HG03025 (cell line): Measurements from ENCODE around the gene SEMA5B.

Experiments
- ATAC-seq: cut with Tn5 transposase; IDR thresholded peaks from one replicate; pipeline ENCODE4 v1.9.1; 2021; ENCODE audit warnings: mild to moderate bottlenecking, moderate library complexity; ENCODE audit not compliant: unreplicated experiment, low FRiP score

SEMA5B gene

DNA sequence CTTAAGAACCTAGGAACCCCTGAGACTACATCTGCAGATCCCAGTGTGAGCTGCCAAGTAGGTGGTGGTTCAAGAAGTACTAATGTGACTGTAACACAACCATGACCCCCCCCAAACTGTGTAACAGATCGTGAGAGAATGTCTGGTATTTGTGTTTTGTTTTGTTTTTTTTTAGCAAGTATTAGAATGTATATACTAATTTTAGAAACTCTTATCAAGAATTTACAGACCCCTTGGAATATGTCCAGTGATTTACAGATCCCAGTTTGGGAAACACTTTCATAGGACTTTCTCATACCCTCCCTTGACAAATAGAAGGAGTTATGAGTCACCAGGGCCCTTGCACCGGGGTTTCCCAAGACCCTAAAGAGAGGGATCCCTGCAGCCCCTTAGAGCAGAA is 79.8 kb downstream of the SEMA5B start:
- ATAC-seq, result no peak

DNA sequence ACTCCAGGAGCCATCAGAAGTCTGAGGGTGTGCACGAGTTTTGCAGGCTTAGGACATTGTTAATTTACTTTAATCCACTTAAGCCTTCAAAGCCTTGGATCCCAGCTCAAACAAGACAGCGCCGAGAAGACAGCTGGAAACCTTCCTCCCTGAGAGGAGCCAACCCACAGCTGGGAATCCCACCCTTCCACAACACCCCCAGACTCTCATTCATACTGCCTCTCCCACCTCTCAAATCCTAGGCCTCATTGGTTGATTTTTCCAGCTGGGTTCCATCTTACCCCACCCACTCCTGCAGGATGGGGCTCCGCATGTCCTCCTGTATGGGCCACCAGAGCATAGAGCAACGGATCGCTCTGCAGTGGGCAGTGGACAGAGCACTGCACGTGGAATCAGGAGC is 80.4 kb downstream of the SEMA5B start:
- no peak for ATAC-seq

DNA sequence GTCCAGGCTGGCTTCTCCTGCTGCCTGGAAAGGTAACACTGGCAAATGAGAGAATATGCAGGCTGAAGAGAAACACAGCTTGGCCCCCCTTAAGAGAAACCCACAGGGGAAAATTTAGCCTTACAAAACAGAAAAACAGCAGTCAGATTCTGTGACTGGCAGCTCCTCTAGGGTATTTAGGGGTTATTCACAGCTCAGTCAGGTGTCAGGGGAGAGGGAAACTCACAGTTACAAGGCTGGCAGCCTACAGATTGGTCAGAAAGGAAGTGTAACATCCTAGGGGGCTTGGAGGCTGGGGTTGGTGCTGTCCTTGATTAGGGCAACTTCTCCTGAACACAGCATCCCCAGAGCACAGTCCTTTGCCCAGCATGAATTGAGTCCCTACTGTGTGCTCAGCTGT is 81.4 kb downstream of the SEMA5B start:
- ATAC-seq, result no peak

GRCh38 chr3:122945230-122945629 is 82.3 kb downstream of the SEMA5B start:
- no peak for ATAC-seq

GRCh38 chr3:122944671-122945161 is 82.8 kb downstream of the SEMA5B start:
- no peak for ATAC-seq

DNA sequence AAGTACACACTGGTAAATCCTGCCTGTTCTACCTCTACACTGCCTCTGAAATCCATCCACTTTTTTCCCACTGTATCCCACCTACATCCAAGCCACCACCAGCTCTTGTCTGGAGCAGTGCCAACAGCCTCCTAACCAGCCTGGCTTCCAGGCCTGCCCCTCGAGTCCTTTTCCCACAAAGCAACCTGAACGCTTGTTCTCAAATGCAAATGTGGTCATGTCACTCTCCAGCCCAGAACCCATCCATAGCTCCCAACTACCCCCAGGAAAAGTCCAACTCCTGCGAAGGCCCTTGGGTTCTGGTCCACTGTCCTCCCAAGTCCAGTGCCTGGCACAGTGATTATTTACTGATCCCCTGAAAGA is 83.8 kb downstream of the SEMA5B start:
- no peak for ATAC-seq

DNA sequence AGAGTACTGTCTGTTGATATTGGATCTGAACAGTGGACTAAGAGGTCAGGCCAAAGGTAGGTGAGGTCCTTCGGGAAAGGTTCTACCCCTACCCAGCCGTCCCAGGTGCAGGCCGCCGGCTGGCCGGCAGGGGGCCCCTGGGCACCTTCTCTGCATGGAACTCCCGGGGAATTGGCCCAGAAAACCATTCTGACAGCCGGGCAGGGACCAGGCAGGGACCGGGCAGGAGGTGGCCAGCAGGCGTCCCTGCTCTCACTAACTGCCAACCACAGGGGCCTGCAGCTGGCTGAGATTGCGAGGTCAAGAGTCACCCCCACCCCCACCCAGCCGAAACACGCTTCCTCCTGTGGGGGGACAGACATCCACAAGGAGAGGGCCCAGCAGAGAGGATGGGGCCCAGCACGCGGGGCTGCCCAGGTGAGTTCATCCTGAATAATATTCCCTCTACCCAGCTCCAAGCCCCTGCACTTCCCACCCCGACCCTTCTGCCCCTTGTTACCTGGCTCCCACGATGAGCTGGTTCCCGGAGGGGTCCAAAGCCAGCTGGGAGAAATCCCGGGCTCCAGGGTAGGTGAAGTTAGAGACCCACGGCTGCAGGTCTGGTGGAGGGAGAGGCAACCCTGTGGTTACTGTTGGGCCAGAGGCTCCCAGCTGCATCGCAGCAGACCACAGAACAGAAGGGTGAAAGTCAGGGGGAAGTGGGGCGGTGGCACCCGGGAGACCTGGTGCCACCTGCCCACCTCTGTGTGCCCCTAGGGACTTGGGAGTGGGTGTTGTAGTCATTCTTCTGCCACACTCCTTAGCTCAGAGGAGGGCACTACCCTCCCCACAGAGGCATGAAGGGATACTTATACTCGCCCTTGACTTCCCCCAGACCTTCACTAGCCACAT is 84.4 kb downstream of the SEMA5B start:
- no peak for ATAC-seq

- no peak for ATAC-seq
These were observed 85.3 kb downstream of the SEMA5B start for GRCh38 chr3:122942239-122942638.

DNA sequence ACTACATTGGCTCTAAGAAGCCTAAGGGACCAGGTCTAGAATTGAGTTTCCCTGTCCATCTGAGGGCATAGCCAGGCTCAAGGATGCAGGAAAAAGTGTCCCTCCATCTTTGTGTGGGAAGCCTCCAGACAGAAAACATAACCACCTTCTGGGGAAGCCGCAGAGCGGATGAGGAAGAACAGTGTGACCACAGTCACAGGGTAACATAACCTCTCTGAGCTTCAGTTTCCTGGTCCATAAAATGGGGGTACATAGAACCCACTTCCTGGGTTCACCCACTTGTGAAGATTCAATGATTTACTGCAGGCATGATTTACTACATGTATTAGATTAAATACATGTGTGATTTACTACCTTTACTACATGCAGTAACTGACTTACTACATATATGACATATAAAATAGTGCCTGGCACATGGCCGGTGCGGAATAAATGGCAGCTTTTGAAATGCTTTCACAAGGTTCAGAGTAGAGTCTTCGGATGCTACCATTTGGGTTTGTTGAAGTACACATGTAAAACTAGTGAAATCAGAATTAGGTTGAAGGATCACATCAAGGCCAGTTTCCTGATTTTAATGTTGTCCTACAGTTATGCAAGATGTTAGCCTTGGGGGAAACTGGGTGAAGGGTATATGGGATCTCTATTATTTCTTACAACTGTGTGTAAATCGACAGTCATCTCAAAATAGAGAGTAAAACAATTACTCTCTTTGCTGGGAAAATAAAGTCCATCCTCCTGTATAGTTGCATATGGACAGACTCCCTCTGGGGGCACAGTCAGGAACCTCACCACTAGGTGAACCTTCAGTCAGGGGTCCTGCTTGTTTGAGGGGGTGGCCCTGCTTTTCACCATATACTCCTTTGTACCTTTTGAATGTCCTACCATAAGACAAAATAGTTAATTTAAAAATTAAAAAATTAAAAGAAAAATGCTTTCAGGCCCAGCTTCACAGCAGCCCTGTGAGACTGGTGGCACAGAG is 86.0 kb downstream of the SEMA5B start:
- no peak for ATAC-seq

- no peak for ATAC-seq
These were observed 86.9 kb downstream of the SEMA5B start for GRCh38 chr3:122940628-122941086.

GRCh38 chr3:122938783-122939425 is 88.7 kb downstream of the SEMA5B start:
- no peak for ATAC-seq

- ATAC-seq, result no peak
These were observed 89.8 kb downstream of the SEMA5B start for GRCh38 chr3:122937745-122938144.

- ATAC-seq, result no peak
These were observed 90.6 kb downstream of the SEMA5B start for GRCh38 chr3:122936986-122937385.

- ATAC-seq, result no peak
These were observed 91.2 kb downstream of the SEMA5B start for GRCh38 chr3:122936335-122936734.

DNA sequence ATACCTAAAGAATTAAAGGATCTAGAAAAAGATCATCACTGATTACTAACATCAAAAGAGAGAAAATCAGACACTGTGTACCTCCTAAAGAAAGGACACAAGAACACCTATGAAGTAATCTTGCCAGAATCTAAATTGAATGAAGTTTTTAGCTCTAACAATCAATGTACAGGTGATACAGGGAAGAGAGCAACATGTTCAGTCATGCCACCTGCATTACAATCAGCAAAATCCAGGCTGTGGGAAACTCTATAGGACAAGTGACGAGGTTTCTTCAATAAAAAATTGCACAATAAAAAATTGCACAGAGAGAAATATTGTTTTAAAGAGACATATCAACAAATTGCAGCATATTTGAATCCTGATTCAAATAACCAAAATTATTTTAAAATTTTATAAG is 93.3 kb downstream of the SEMA5B start:
- no peak for ATAC-seq

GRCh38 chr3:122932251-122932967 is 95.2 kb downstream of the SEMA5B start:
- no peak for ATAC-seq

DNA sequence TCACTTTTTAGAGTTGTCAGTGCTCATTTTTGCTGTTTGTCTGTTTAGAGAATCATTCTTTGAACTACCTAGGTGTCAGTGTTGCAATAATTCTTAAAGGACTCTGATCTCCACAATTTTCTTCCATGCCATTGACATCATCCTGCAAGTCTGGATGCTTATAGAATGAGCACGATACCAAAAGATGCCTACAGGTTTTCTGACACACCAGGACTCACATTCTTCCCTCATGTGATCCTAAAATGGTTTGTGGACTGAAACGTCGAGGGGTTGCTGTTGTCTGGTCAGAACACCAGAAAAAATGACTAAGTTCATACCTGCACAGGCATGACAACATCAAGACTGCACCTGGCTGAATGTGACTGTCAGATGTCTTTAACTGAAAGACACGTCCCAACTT is 95.9 kb downstream of the SEMA5B start:
- ATAC-seq, result no peak

- ATAC-seq, result no peak
These were observed 97.2 kb downstream of the SEMA5B start for GRCh38 chr3:122930063-122930997.
